GM10248 (cell line): ENCODE measurements around the gene TMEM80.
A peak's percentile ranks its signal among the peaks of the same experiment; 100 is the strongest.

Experiments
- CTCF ChIA-PET: fragments of 300-600 bp; sonication (Branson Sonifier 250); formaldehyde crosslinking; extraction: SDS; loops from one replicate; lab custom pipeline; 2021; ENCODE audit warnings: antibody characterized with exemption; lab: Yijun Ruan, JAX
- POLR2A ChIA-PET: fragments of 350-650 bp; sonication (Branson Sonifier 250); formaldehyde crosslinking; extraction: SDS; loops from one replicate; lab custom pipeline; 2020; ENCODE audit warnings: antibody characterized with exemption; lab: Yijun Ruan, JAX
- DNase-seq: peaks from one replicate; pipeline ENCODE4 v3.0.0; 2012; ENCODE audit errors: extremely low spot score
- CTCF ChIP-seq: IDR thresholded peaks from 2 replicates; pipeline ENCODE4 v1.5.1; 2012; ENCODE audit warnings: mild to moderate bottlenecking, low read depth; ENCODE audit errors: extremely low read depth, missing control alignments, control extremely low read depth

Gene TMEM80

DNA sequence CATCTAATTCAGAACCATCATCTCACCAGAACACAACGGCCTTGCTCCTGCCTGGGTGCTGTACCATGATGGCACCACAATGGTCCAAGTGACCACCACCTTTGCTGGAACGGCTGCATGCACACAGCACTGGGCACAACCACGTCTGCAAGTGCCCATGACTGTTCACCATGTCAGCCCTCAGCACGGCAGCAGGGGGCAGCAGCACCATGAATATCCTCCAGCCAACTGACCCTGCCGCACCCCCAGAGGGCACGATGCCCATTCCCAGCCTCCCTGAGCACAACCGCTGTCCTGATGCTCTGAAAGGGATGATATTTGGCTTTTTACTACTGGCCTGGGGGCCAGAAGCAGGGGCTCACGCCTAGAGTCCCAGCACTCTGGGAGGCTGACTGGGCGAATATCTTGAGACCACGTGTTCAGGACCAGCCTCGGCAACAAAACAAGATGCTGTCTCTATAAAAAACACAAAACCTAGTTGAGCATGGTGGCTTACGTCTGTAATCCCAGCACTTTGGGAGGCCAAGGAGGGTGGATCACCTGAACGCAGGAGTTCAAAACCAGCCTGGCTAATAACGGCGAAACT lies 32.8 kb upstream of the TMEM80 start:
- CTCF ChIA-PET = interaction anchor here (0.6 to 3.5 kb wide), 11 partner anchors 10 to 64 kb away, joined by 3 to 15 read pairs (median 4); no protein-coding TSS in a partner anchor
- POLR2A ChIA-PET = no interaction called here
- peak; percentile 75 for DNase-seq
- peak; percentile 75 for TF ChIP-seq CTCF

DNA sequence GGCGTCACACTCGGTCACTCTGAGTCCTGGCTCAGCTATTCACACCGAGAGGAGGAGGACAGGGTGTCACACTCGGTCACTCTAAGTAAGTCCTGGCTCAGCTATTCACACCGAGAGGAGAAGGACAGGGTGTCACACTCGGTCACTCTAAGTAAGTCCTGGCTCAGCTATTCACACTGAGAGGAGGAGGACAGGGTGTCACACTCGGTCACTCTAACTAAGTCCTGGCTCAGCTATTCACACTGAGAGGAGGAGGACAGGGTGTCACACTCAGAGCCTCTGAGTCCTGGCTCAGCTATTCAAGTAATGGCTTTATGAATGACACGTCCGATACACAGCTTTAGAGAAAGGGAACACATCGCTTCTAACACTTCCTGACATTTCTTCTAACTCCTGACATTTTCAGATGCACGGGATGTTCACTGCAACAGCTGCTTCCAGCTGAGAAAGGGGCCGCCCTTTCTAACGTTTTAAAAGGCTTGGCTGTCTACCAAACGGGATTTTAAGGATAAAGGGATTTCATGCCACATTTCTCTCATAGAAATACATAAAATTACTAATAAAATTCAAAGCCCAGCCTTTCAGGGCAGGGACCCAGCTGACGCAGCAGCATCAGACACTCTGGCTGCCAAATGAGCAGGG lies 30.4 kb upstream of the TMEM80 start:
- no peak for TF ChIP-seq CTCF
- ChIA-PET CTCF (interaction anchor here (1.2 to 2.0 kb wide), 3 partner anchors 32 to 62 kb away, joined by 4 to 5 read pairs (median 4); no protein-coding TSS in a partner anchor), POLR2A (no interaction called here)
- no peak for DNase-seq

GRCh38 chr11:665704-666281 lies 29.8 kb upstream of the TMEM80 start:
- ChIA-PET CTCF (interaction anchor here (1.2 to 2.0 kb wide), 3 partner anchors 32 to 62 kb away, joined by 4 to 5 read pairs (median 4); no protein-coding TSS in a partner anchor), POLR2A (no interaction called here)
- no peak for TF ChIP-seq CTCF
- DNase-seq = no peak

DNA sequence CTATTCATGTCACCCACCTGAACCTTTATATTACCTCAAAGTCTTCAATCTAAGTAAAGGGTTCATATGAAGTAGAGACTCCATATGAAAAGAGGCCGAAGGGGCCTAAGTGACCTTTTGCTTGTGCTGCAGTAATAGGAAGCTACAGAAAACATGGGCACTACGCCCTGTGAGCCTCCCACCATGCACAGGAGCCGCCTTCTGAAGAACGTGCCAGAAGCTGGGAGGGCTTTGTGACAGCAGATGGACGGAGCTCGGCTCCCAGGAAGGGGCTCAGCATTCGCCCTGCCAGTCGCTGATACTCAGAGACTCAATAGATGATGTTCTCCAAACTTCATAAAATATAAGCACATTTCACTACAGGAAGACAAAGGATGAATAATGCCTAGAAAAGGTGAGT lies 21.8 kb upstream of the TMEM80 start:
- no peak for DNase-seq
- ChIA-PET CTCF (interaction anchor here (0.9 to 2.0 kb wide), 7 partner anchors 8 to 119 kb away, joined by 3 to 10 read pairs (median 4); no protein-coding TSS in a partner anchor), POLR2A (no interaction called here)
- TF ChIP-seq CTCF = no peak

DNA sequence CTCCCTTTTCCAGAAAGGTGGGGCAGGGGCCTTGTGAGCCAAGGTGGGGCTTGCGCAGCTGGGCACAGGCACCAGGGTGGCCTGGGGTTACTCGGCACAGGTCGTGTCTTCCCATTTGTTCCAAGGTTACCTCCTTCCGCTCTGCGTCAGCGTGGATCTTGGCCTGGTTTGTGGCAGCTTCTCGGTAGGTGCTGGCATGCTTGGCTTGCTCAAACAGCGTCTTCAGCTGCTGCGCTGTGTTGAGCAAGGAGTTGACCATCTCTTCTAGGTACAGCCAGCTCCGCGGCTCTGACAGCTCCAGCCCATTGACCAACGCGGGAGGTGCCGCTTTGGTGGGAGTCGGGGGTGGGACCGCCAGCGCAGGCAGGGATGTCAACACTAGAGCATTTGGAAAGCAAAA lies 21.2 kb upstream of the TMEM80 start:
- no peak for DNase-seq
- ChIA-PET POLR2A (no interaction called here), CTCF (interaction anchor here (0.9 to 2.0 kb wide), 6 partner anchors 12 to 119 kb away, joined by 3 to 10 read pairs (median 4); no protein-coding TSS in a partner anchor)
- TF ChIP-seq CTCF = no peak

GRCh38 chr11:678297-678696 lies 17.3 kb upstream of the TMEM80 start:
- no peak for TF ChIP-seq CTCF
- ChIA-PET CTCF (interaction anchor here (1.5 to 2.1 kb wide), 2 partner anchors 15 to 17 kb away, joined by 5 to 9 read pairs; partner anchors contain the start of genes DEAF1 and TMEM80), POLR2A (no interaction called here)
- DNase-seq = no peak
